ENCODE measurements around the gene GPALPP1.

Gene GPALPP1

DNA sequence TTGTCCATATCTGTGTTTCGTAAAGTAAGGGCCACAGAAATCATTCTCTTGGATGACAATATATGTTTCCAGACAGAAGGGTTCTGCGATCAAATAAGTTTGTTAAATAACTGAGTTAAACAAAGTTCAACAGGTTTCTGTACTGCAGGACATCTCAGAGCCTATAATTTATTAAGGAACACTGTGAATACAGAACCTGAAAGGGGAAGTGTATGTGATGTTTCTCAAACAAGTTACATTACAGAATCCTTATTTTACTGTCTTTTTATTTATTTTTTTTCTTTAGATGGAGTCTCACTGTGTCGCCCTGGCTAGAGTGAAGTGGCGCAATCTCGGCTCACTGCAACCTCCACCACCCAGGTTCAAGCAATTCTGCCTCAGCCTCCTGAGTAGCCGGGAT, 75.6 kb downstream of the GPALPP1 start:
- DNase-seq = no peak

- DNase-seq = peak; percentile 68
These were observed 79.0 kb downstream of the GPALPP1 start for GRCh38 chr13:45068036-45069001.

GRCh38 chr13:45073809-45074208, 84.5 kb downstream of the GPALPP1 start:
- DNase-seq = no peak

DNA sequence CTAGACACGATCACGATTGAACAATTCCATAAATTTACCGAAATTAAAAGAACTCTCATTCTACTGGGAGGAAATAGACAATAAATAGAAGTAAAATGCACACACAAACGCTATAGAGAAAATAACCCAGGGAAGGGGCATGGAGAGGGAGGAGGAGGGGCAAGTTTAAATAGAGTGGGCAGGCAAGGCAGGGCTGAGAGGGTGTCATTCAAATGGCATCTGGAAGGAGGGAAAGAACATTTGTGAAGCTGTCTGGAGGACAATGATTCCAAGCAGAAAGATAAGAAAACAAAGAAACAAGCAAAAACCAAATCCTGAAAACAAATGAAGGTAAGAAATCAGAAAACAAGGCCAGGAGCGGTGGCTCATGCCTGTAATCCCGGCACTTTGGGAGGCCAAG, 85.4 kb downstream of the GPALPP1 start:
- DNase-seq = no peak

- DNase-seq = no peak
These were observed 88.7 kb downstream of the GPALPP1 start for GRCh38 chr13:45078003-45078402.
